ENCODE data around the gene MERTK. TPM values are rescaled to one million over a fixed set of nuclear protein-coding genes. Genes with fewer than 3 reads are reported as not detected.

Gene MERTK
- total RNA-seq, 1 donor from 2014 or later: not detected

DNA sequence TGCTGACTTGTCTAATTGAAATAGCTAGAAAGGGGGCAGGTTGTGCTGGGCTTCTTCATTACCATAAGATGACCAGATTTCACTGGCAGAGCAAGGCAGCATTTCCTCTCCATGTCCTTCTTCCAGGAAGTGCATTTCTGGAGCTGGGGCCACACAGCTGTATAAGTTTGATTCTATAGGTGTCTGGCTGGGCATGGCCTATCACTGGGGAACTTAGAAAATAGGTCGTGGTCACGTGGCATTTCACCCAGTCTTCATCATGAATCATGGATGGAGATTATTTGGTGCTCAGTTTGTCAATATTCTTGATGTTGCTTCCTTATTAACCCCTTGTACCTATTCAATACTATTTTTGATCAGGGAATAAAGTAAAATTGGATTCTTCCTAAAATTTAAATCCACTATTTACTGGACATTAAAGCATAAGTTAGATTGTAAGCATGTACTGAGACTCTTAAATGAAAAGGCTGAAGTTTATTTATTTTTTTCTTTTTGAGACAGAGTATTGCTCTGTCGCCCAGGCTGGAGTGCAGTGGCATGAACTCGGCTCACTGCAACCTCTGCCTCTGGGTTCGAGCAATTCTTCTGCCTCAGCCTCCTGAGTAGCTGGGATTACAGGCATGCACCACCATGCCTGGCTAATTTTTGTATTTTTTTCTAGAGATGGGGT, 107.1 kb downstream of the MERTK start:
- no peak overlapping the region for H3K27ac Mint-ChIP-seq
- intact Hi-C loops (cut with micrococcal nuclease): no loop called here
- H3K9me3 Mint-ChIP-seq: no peaks in the 10 kb centered on the region
- no peak for DNase-seq
- TF ChIP-seq, protein P1, sequence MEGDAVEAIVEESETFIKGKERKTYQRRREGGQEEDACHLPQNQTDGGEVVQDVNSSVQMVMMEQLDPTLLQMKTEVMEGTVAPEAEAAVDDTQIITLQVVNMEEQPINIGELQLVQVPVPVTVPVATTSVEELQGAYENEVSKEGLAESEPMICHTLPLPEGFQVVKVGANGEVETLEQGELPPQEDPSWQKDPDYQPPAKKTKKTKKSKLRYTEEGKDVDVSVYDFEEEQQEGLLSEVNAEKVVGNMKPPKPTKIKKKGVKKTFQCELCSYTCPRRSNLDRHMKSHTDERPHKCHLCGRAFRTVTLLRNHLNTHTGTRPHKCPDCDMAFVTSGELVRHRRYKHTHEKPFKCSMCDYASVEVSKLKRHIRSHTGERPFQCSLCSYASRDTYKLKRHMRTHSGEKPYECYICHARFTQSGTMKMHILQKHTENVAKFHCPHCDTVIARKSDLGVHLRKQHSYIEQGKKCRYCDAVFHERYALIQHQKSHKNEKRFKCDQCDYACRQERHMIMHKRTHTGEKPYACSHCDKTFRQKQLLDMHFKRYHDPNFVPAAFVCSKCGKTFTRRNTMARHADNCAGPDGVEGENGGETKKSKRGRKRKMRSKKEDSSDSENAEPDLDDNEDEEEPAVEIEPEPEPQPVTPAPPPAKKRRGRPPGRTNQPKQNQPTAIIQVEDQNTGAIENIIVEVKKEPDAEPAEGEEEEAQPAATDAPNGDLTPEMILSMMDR (IDR thresholded peaks at IDR 0.05): no peak
- ATAC-seq (ENCODE audit: low read depth): no peak
- H3K4me1 Mint-ChIP-seq: peaks cover 26% of the 10 kb centered on the region
- H3K27me3 Mint-ChIP-seq: no peaks in the 10 kb centered on the region
- H3K4me3 Mint-ChIP-seq: no peak overlapping the region
- ChIA-PET CTCF (no interaction called here), POLR2A (no interaction called here)
- no peaks in the 10 kb centered on the region for H3K36me3 Mint-ChIP-seq (ENCODE audit: low read depth)

DNA sequence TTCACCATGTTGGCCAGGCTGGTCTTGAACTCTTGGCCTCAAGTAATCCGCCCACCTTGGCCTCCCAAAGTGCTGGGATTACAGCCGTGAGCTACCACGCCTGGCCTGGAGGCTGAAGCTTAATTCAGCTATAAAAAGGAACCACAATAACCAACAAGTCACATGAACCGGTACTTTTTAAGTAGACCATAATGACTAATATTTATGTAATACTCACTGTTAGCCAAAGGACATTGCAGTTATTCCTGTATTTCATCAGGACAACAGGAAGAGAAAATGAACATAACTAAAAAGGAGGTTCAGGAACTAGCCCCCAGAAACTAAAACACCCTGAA, 107.6 kb downstream of the MERTK start:
- POLR2A ChIA-PET: no interaction called here
- peaks cover 22% of the 10 kb centered on the region for H3K4me1 Mint-ChIP-seq
- no peak overlapping the region for H3K4me3 Mint-ChIP-seq
- no peaks in the 10 kb centered on the region for H3K9me3 Mint-ChIP-seq
- H3K36me3 Mint-ChIP-seq (ENCODE audit: low read depth): no peaks in the 10 kb centered on the region
- intact Hi-C loops (cut with micrococcal nuclease): no loop called here
- H3K27ac Mint-ChIP-seq: no peak overlapping the region
- DNase-seq (no peak), ATAC-seq (ENCODE audit: low read depth) (no peak)
- no peaks in the 10 kb centered on the region for H3K27me3 Mint-ChIP-seq
- CTCF ChIA-PET: no interaction called here
- TF ChIP-seq, protein P1 (IDR thresholded peaks at IDR 0.05): no peak

DNA sequence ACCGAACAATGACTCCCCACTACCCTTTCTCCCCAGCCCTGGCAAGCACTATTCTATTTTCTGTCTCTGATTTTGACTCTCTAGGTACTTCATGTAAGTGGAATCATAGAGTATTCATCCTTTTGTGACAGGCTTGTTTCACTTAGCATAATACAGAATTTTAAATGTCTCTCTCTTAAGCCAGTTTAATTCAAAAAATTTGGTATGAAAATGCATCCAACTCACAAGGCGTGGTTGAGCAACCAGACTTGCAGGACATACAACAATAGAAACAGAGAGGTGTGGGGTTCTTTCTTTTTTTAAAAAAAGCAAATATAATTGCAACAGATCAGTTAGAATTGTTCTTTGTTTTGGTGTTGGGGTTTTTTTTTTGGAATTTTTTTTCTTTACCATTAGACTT, 109.1 kb downstream of the MERTK start:
- Mint-ChIP-seq H3K36me3 (ENCODE audit: low read depth) (no peaks in the 10 kb centered on the region), H3K4me1 (peaks cover 15% of the 10 kb centered on the region), H3K27me3 (no peaks in the 10 kb centered on the region), H3K9me3 (no peaks in the 10 kb centered on the region), H3K27ac (no peak overlapping the region), H3K4me3 (no peak overlapping the region)
- TF ChIP-seq, protein P1 (IDR thresholded peaks at IDR 0.05): no peak
- DNase-seq (no peak), ATAC-seq (ENCODE audit: low read depth) (no peak)
- intact Hi-C loops (cut with micrococcal nuclease): no loop called here
- CTCF ChIA-PET: no interaction called here
- POLR2A ChIA-PET: no interaction called here

DNA sequence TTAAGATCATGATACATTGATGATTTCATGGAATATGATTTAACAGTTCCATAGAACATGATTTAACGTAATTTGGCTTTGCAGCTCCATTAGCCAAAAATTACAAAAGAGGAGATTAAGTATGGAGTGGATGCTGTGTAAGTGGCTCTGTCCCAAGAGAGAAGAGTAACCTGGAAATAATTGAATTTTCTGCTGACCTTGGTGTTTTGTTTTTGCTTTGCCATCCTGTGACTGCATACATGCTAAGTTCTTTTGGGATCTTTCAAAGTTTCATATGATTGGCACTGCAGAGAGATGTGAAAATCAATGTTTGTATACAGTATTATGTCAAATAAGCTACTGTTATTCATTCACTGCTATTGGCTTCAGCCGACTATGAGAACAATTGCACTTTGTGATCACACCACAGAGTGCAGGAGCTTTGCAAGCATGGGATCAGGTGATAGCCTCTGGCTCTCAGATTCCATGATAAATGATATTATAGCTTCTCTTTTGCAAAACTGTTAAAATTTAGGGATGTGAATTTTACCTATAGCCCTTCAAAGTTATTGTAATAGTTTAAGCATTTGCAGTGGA, 110.6 kb downstream of the MERTK start:
- Mint-ChIP-seq H3K36me3 (ENCODE audit: low read depth) (no peaks in the 10 kb centered on the region), H3K4me1 (peaks cover 13% of the 10 kb centered on the region), H3K4me3 (no peak overlapping the region), H3K27me3 (no peaks in the 10 kb centered on the region), H3K27ac (no peak overlapping the region), H3K9me3 (no peaks in the 10 kb centered on the region)
- ChIA-PET POLR2A (no interaction called here), CTCF (no interaction called here)
- ATAC-seq (ENCODE audit: low read depth) (no peak), DNase-seq (no peak)
- intact Hi-C loops (cut with micrococcal nuclease): no loop called here
- TF ChIP-seq, protein P1 (IDR thresholded peaks at IDR 0.05): no peak

DNA sequence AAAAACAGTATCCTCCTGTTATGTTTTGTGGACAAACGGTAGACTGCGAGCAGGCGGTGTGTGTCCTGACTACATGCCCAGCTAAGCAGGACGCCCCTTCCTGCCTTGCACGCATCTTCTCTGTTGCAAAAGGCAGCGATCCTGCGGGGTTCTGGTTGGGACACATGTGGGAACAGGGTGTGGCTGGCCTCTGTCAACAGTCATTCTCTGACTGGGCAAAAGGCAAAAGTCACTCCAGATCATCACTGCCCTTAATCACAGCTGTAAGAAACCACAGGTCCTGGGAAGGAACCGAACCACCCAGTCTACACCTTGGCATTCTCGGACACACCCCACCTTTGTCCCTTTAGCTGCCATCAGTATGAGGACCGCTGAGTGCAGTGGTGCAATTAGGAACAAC, 112.3 kb downstream of the MERTK start:
- POLR2A ChIA-PET: no interaction called here
- peaks cover 2% of the 10 kb centered on the region for H3K9me3 Mint-ChIP-seq
- ATAC-seq (ENCODE audit: low read depth): no peak
- H3K27me3 Mint-ChIP-seq: peaks cover 3% of the 10 kb centered on the region
- CTCF ChIA-PET: no interaction called here
- intact Hi-C loops (cut with micrococcal nuclease): no loop called here
- H3K4me1 Mint-ChIP-seq: peaks cover 5% of the 10 kb centered on the region
- no peak overlapping the region for H3K4me3 Mint-ChIP-seq
- H3K27ac Mint-ChIP-seq: no peak overlapping the region
- TF ChIP-seq, protein P1 (IDR thresholded peaks at IDR 0.05): no peak
- DNase-seq: no peak
- no peaks in the 10 kb centered on the region for H3K36me3 Mint-ChIP-seq (ENCODE audit: low read depth)
